K562 (cell line): ENCODE measurements around the gene ORAI1. TPM values are rescaled to one million over a fixed set of nuclear protein-coding genes. Genes with fewer than 3 reads are reported as not detected.

Experiments
- ARID1B ChIP-seq: fragments of 450-650 bp; IDR thresholded peaks from 2 replicates; pipeline ENCODE4 v1.6.1; 2016; ENCODE audit warnings: antibody characterized with exemption, mild to moderate bottlenecking, inconsistent platforms
- FOXM1 ChIP-seq, 2 experiments: fragments of 450-650 bp in 1 of 2; sonication (generic) in 1 of 2; formaldehyde crosslinking in 1 of 2; IDR thresholded peaks; 2 replicates each; pipeline versions ENCODE4 v1.6.1 to v1.9.0; 2017 to 2022; ENCODE audit warnings: low read depth in 2 of 2, mild to moderate bottlenecking in 2 of 2, missing genetic modification reagents in 1 of 2, moderate library complexity in 1 of 2
- HDAC8 ChIP-seq: fragments of 450-650 bp; IDR thresholded peaks from 2 replicates; pipeline ENCODE4 v1.6.1; 2016; ENCODE audit warnings: mild to moderate bottlenecking, missing genetic modification characterization, moderate library complexity, missing compliant biosample characterization
- HIVEP1 ChIP-seq: fragments of 250-450 bp; sonication (Bioruptor Pico); IDR thresholded peaks from 2 replicates; pipeline ENCODE4 v1.4.0; 2020; ENCODE audit warnings: mild to moderate bottlenecking
- MAFG ChIP-seq: fragments of 450-650 bp; conservative IDR thresholded peaks from 2 replicates; pipeline ENCODE4 v1.6.1; 2016; ENCODE audit warnings: missing genetic modification characterization, missing compliant biosample characterization
- RBM22 ChIP-seq: fragments of 200-400 bp; formaldehyde crosslinking; IDR thresholded peaks from 2 replicates; pipeline ENCODE4 v1.6.1; 2018; ENCODE audit warnings: low read length, low read depth; ENCODE audit not compliant: poor library complexity, severe bottlenecking
- RBM34 ChIP-seq: fragments of 200-400 bp; formaldehyde crosslinking; IDR thresholded peaks from 2 replicates; pipeline ENCODE4 v1.6.1; 2018; ENCODE audit warnings: low read length, borderline replicate concordance; ENCODE audit not compliant: insufficient read depth
- SIRT6 ChIP-seq: IDR thresholded peaks from one replicate; pipeline ENCODE4 v1.6.1; 2012; ENCODE audit warnings: low read depth, mild to moderate bottlenecking, control low read depth, inconsistent platforms, low read length, moderate library complexity
- TEAD2 ChIP-seq: fragments of 450-650 bp; IDR thresholded peaks from 2 replicates; pipeline ENCODE4 v1.6.1; 2016; ENCODE audit warnings: missing genetic modification characterization, control low read depth, missing compliant biosample characterization
- XRCC3 ChIP-seq: fragments of 450-650 bp; IDR thresholded peaks from 2 replicates; pipeline ENCODE4 v1.6.1; 2017; ENCODE audit warnings: mild to moderate bottlenecking, moderate library complexity
- ZNF124 ChIP-seq: sonication (generic); formaldehyde crosslinking; IDR thresholded peaks from 2 replicates; pipeline ENCODE4 v1.8.1; 2022; ENCODE audit warnings: missing genetic modification reagents
- ZNF217 ChIP-seq: sonication (generic); formaldehyde crosslinking; IDR thresholded peaks from 2 replicates; pipeline ENCODE4 v1.8.0; 2022; ENCODE audit warnings: mild to moderate bottlenecking, missing genetic modification reagents
- ZNF316 ChIP-seq: fragments of 450-650 bp; IDR thresholded peaks from 2 replicates; pipeline ENCODE4 v1.6.1; 2016
- ZNF589 ChIP-seq: fragments of 200-800 bp; sonication (Bioruptor generic); IDR thresholded peaks from 2 replicates; pipeline ENCODE4 v1.6.1; 2016; ENCODE audit warnings: low read depth, missing genetic modification characterization, missing compliant biosample characterization
- polyA plus RNA-seq, 8 experiments: library from polyadenylated mRNA; depleted of rRNA in 4 of 8; stranded (reverse) in 5 of 8; unstranded in 3 of 8; fragments of >200 nt; fragmentation: Nextera tagmentation in 2 of 8; fragmentation: Illumina TruSeq in 1 of 8; extraction: Ambion mirVana in 2 of 8; extraction: Trizol in 1 of 8; gene quantifications; 2 replicates each; pipeline versions ENCODE4 v1.2.1 to v1.2.3, GENCODE V29; 2011 to 2014; ENCODE audit warnings: inconsistent platforms in 1 of 8, missing spikeins in 1 of 8
- total RNA-seq, 7 experiments: library from RNA; depleted of rRNA in 6 of 7; stranded (reverse); fragments of >200 nt in 6 of 7; fragmentation: Illumina TruSeq in 2 of 7; extraction: Trizol in 2 of 7; gene quantifications; 2 replicates each; pipeline versions ENCODE4 v1.2.1 to v1.2.3, GENCODE V29; 2011 to 2021; ENCODE audit warnings: low replicate concordance in 1 of 7
- TF ChIP-seq, protein P1 (sequence below): fragments of 250-450 bp; sonication (Bioruptor Pico); IDR thresholded peaks from 2 replicates; pipeline ENCODE4 v1.5.0; 2021
- TF ChIP-seq, protein P2 (sequence below): fragments of 450-650 bp; IDR thresholded peaks from 2 replicates; pipeline ENCODE4 v1.6.1; 2016; ENCODE audit warnings: mild to moderate bottlenecking
- TF ChIP-seq, protein P3 (sequence below): sonication (generic); IDR thresholded peaks from 2 replicates; pipeline ENCODE4 v1.6.1; 2016
- TF ChIP-seq, protein P4 (sequence below): fragments of 450-650 bp; IDR thresholded peaks from one replicate; pipeline ENCODE4 v1.6.1; 2018; ENCODE audit warnings: mild to moderate bottlenecking, moderate library complexity; ENCODE audit not compliant: partially characterized antibody
- TF ChIP-seq, protein P5 (sequence below): fragments of 150-350 bp; conservative IDR thresholded peaks from 2 replicates; pipeline ENCODE4 v1.6.1; 2014; ENCODE audit warnings: low read length

The ORAI1 gene
- total and polyA plus RNA-seq, 9 of the 15 experiments (the other 6 are each of a cell fraction or from before 2014, with no cell fraction given) = 2.6 to 23.8 (median 9.3) TPM

DNA sequence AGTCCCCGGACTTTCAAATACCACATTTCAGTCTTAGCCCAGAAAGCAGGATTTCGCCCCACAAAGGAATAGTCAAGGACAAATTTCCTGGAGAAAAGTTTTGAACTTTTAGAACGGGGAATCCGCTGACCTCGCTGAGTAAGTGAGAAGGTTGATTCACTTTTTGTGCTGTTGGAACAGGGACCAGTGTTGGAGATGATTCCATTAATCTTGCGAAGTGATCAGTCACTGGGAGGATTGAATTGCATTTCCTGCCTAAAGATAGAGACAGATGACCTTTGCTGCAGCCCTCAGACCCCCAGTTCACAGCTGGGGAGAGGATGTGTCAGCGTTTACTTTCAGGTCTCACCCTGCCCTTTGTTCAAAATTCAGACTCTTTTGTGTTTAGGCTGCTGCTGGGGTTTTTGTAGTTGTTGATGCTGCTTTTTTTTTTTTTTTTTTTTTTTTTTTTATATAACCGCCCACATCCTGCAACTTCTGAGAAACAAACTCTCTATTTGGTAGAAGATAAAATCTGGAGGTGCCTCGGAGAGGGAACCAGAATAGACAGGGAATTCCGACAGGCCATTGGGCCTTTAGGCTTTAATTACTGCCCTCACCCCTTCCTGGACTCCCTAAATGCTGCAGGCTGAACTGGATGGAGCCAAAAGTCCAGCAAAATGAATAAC lies 35.7 kb upstream of the ORAI1 start (continued):
- TF ChIP-seq FOXM1 (IDR thresholded peaks at IDR 0.05; ENCODE audit: low read depth) (0 out of 2 replicates have a peak, but pooled peaks have one; percentile 5), FOXM1 (CRISPR knock-in tag; IDR thresholded peaks at IDR 0.05; ENCODE audit: low read depth) (no peak), RBM34 (no peak), ARID1B (no peak), ZNF217 (CRISPR knock-in tag) (no peak), ZNF124 (CRISPR knock-in tag) (no peak), SIRT6 (no peak), MAFG (tag) (no peak), XRCC3 (no peak), ZNF589 (CRISPR knock-in tag) (0 out of 2 replicates have a peak, but pooled peaks have one; percentile 35), HIVEP1 (CRISPR knock-in tag) (no peak), TEAD2 (tag) (no peak), RBM22 (no peak), HDAC8 (no peak), ZNF316 (0 out of 2 replicates have a peak, but pooled peaks have one; percentile 29)
- TF ChIP-seq, protein P1, sequence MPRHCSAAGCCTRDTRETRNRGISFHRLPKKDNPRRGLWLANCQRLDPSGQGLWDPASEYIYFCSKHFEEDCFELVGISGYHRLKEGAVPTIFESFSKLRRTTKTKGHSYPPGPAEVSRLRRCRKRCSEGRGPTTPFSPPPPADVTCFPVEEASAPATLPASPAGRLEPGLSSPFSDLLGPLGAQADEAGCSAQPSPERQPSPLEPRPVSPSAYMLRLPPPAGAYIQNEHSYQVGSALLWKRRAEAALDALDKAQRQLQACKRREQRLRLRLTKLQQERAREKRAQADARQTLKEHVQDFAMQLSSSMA = no peak
- TF ChIP-seq, protein P2, sequence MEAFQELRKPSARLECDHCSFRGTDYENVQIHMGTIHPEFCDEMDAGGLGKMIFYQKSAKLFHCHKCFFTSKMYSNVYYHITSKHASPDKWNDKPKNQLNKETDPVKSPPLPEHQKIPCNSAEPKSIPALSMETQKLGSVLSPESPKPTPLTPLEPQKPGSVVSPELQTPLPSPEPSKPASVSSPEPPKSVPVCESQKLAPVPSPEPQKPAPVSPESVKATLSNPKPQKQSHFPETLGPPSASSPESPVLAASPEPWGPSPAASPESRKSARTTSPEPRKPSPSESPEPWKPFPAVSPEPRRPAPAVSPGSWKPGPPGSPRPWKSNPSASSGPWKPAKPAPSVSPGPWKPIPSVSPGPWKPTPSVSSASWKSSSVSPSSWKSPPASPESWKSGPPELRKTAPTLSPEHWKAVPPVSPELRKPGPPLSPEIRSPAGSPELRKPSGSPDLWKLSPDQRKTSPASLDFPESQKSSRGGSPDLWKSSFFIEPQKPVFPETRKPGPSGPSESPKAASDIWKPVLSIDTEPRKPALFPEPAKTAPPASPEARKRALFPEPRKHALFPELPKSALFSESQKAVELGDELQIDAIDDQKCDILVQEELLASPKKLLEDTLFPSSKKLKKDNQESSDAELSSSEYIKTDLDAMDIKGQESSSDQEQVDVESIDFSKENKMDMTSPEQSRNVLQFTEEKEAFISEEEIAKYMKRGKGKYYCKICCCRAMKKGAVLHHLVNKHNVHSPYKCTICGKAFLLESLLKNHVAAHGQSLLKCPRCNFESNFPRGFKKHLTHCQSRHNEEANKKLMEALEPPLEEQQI = no peak
- TF ChIP-seq, protein P3, sequence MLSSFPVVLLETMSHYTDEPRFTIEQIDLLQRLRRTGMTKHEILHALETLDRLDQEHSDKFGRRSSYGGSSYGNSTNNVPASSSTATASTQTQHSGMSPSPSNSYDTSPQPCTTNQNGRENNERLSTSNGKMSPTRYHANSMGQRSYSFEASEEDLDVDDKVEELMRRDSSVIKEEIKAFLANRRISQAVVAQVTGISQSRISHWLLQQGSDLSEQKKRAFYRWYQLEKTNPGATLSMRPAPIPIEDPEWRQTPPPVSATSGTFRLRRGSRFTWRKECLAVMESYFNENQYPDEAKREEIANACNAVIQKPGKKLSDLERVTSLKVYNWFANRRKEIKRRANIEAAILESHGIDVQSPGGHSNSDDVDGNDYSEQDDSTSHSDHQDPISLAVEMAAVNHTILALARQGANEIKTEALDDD = no peak
- TF ChIP-seq, protein P4, sequence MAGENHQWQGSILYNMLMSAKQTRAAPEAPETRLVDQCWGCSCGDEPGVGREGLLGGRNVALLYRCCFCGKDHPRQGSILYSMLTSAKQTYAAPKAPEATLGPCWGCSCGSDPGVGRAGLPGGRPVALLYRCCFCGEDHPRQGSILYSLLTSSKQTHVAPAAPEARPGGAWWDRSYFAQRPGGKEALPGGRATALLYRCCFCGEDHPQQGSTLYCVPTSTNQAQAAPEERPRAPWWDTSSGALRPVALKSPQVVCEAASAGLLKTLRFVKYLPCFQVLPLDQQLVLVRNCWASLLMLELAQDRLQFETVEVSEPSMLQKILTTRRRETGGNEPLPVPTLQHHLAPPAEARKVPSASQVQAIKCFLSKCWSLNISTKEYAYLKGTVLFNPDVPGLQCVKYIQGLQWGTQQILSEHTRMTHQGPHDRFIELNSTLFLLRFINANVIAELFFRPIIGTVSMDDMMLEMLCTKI = no peak
- TF ChIP-seq, protein P5, sequence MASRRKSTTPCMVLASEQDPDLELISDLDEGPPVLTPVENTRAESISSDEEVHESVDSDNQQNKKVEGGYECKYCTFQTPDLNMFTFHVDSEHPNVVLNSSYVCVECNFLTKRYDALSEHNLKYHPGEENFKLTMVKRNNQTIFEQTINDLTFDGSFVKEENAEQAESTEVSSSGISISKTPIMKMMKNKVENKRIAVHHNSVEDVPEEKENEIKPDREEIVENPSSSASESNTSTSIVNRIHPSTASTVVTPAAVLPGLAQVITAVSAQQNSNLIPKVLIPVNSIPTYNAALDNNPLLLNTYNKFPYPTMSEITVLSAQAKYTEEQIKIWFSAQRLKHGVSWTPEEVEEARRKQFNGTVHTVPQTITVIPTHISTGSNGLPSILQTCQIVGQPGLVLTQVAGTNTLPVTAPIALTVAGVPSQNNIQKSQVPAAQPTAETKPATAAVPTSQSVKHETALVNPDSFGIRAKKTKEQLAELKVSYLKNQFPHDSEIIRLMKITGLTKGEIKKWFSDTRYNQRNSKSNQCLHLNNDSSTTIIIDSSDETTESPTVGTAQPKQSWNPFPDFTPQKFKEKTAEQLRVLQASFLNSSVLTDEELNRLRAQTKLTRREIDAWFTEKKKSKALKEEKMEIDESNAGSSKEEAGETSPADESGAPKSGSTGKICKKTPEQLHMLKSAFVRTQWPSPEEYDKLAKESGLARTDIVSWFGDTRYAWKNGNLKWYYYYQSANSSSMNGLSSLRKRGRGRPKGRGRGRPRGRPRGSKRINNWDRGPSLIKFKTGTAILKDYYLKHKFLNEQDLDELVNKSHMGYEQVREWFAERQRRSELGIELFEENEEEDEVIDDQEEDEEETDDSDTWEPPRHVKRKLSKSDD = no peak
